ENCODE measurements around the gene TTLL10. TPM values are rescaled to one million over a fixed set of nuclear protein-coding genes. Genes with fewer than 3 reads are reported as not detected.

The TTLL10 gene
- total and polyA plus RNA-seq, 2 of the 4 experiments (the other 2 are of a cell fraction): not detected

DNA sequence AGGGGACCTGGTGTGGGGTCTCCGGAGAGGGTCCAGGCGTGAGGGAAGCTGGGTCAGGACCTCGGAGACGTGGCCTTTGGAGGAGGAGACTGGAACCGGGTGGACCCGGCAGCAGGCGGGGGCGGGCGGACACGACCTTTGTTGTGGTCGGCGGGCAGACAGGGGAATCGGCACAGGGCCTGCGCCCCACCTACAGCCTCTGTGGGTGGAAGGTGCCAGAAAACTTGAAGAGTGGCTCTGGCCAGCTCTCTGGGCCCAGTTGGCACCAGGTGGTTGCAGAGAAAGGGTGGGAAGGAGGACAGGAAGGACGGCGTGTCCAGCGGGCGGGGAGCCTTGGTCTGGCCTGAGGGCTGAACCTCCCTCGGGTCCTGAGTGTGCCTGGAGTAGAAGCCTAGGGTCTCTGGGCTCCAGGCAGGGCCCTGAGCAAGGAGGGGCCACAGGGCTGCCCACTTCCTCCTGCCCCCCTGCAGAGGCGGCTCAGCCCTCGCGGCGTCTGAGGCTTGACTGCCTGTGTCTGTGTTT, 7.7 kb upstream of the TTLL10 start:
- intact Hi-C loops (cut with micrococcal nuclease): no loop called here

More for the DNA sequence above, 7.7 kb upstream of the TTLL10 start:
- dilution Hi-C loops (cut with HindIII; ENCODE audit: low sequenced_read_pairs, unreplicated experiment): no loop called here
- H2BK5ac ChIP-seq (ENCODE audit: low read depth, low read length, poor library complexity, severe bottlenecking): no peak overlapping the region
- WGBS, 2 experiments (ENCODE audit: extremely low coverage in 2 of 2, insufficient read length in 1 of 2): 78% methylated on average over 14 of the region's 23 CpGs; no CpG with 5 or more reads in 1 of the 2 experiments
- no peak overlapping the region for H2BK120ac ChIP-seq (ENCODE audit: low read depth, low read length)
- no peak overlapping the region for H3K14ac ChIP-seq (replicated peaks; ENCODE audit: low read depth, low read length)
- DNase-seq (no peak), ATAC-seq (ENCODE audit: low read depth) (no peak)
- no peaks in the 10 kb centered on the region for H3K9me3 ChIP-seq (ENCODE audit: control insufficient read depth, insufficient read depth, low read length)
- no peak overlapping the region for H2BK20ac ChIP-seq (ENCODE audit: low read depth, low read length)
- no peak overlapping the region for H3K56ac ChIP-seq (ENCODE audit: extremely low read depth, insufficient read depth, low read length)
- no peak overlapping the region for H4K5ac ChIP-seq (ENCODE audit: low read depth, low read length)
- H3K4me1 ChIP-seq (ENCODE audit: control insufficient read depth, insufficient read depth, low read length): no peaks in the 10 kb centered on the region
- H3K9me1 ChIP-seq (ENCODE audit: insufficient read depth, low read length): no peaks in the 10 kb centered on the region
- H2AK9ac ChIP-seq (replicated peaks; ENCODE audit: low read depth, low read length, poor library complexity): no peak overlapping the region
- ChIA-PET POLR2A (ENCODE audit: unreplicated experiment) (no interaction called here), CTCF (no interaction called here)
- no peak overlapping the region for H4K8ac ChIP-seq (ENCODE audit: low read depth in 2 of 2, low read length in 2 of 2)
- no peak overlapping the region for H3K27ac ChIP-seq (ENCODE audit: insufficient read depth, low read length)
- H3K9ac ChIP-seq (ENCODE audit: low read depth, low read length): no peak overlapping the region
- no peak overlapping the region for H2AFZ ChIP-seq (replicated peaks; ENCODE audit: low read length, poor library complexity)
- no peaks in the 10 kb centered on the region for H3K36me3 ChIP-seq (ENCODE audit: control insufficient read depth, insufficient read depth, low read length)
- no TSS peak for BruUV-seq (replicated peaks)
- H3K4me3 ChIP-seq (ENCODE audit: insufficient read depth, low read depth, low read length): no peak overlapping the region
- H4K20me1 ChIP-seq (ENCODE audit: insufficient read depth, low read length): no peaks in the 10 kb centered on the region
- TF ChIP-seq RAD21 (IDR thresholded peaks at IDR 0.05; ENCODE audit: low read length): no peak
- TF ChIP-seq NFE2L2 (IDR thresholded peaks at IDR 0.05; ENCODE audit: low read depth, low read length): no peak
- TF ChIP-seq MAZ (IDR thresholded peaks at IDR 0.05; ENCODE audit: borderline replicate concordance, low read depth, low read length): no peak
- TF ChIP-seq, protein P1, sequence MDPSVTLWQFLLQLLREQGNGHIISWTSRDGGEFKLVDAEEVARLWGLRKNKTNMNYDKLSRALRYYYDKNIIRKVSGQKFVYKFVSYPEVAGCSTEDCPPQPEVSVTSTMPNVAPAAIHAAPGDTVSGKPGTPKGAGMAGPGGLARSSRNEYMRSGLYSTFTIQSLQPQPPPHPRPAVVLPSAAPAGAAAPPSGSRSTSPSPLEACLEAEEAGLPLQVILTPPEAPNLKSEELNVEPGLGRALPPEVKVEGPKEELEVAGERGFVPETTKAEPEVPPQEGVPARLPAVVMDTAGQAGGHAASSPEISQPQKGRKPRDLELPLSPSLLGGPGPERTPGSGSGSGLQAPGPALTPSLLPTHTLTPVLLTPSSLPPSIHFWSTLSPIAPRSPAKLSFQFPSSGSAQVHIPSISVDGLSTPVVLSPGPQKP (IDR thresholded peaks at IDR 0.05; ENCODE audit: borderline replicate concordance, low read depth, low read length): no peak
- no peak for TF ChIP-seq FOS (IDR thresholded peaks at IDR 0.05; ENCODE audit: low read depth, low read length)
- TF ChIP-seq RCOR1 (IDR thresholded peaks at IDR 0.05; ENCODE audit: insufficient replicate concordance, low read length): no peak
- TF ChIP-seq CEBPB (IDR thresholded peaks at IDR 0.05; ENCODE audit: low read depth, low read length): no peak
- no peak for TF ChIP-seq RFX5 (IDR thresholded peaks at IDR 0.05; ENCODE audit: low read depth, low read length)
- TF ChIP-seq CHD1 (IDR thresholded peaks at IDR 0.05; ENCODE audit: low read depth, low read length): no peak
- TF ChIP-seq USF2 (IDR thresholded peaks at IDR 0.05; ENCODE audit: low read depth, low read length): no peak
- no peak for TF ChIP-seq MAFK (IDR thresholded peaks at IDR 0.05; ENCODE audit: low read depth, low read length)
- TF ChIP-seq, protein P2, sequence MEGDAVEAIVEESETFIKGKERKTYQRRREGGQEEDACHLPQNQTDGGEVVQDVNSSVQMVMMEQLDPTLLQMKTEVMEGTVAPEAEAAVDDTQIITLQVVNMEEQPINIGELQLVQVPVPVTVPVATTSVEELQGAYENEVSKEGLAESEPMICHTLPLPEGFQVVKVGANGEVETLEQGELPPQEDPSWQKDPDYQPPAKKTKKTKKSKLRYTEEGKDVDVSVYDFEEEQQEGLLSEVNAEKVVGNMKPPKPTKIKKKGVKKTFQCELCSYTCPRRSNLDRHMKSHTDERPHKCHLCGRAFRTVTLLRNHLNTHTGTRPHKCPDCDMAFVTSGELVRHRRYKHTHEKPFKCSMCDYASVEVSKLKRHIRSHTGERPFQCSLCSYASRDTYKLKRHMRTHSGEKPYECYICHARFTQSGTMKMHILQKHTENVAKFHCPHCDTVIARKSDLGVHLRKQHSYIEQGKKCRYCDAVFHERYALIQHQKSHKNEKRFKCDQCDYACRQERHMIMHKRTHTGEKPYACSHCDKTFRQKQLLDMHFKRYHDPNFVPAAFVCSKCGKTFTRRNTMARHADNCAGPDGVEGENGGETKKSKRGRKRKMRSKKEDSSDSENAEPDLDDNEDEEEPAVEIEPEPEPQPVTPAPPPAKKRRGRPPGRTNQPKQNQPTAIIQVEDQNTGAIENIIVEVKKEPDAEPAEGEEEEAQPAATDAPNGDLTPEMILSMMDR (conservative IDR thresholded peaks at IDR 0.05; ENCODE audit: low read depth, low read length): no peak
- no peak for TF ChIP-seq BHLHE40 (IDR thresholded peaks at IDR 0.05; ENCODE audit: low read depth, low read length)
- TF ChIP-seq MXI1 (IDR thresholded peaks at IDR 0.05; ENCODE audit: borderline replicate concordance, low read depth, low read length): no peak
- no peak for TF ChIP-seq POLR2A (IDR thresholded peaks at IDR 0.05; ENCODE audit: low read depth, low read length)
- TF ChIP-seq SMC3 (IDR thresholded peaks at IDR 0.05; ENCODE audit: low read depth, low read length): no peak
- no peak overlapping the region for H2AK5ac ChIP-seq (ENCODE audit: low read depth, low read length)
- no peak overlapping the region for H3K23ac ChIP-seq (ENCODE audit: low read depth, low read length)
- H3K4me2 ChIP-seq (ENCODE audit: low read depth, low read length): no peak overlapping the region
- no peaks in the 10 kb centered on the region for H3K79me1 ChIP-seq (ENCODE audit: low read depth in 1 of 2, low read length in 2 of 2)
- no peak overlapping the region for H3K4ac ChIP-seq (ENCODE audit: low read depth, low read length)
- no peak overlapping the region for H2BK15ac ChIP-seq (ENCODE audit: low read depth, low read length)
- H3K27me3 ChIP-seq (ENCODE audit: control insufficient read depth, insufficient read depth, low read length): peaks cover 34% of the 10 kb centered on the region; the same call in 1 of the 2 replicates
- H4K91ac ChIP-seq (ENCODE audit: insufficient read depth, low read depth, low read length): no peak overlapping the region
- H3K18ac ChIP-seq (ENCODE audit: low read depth, low read length): no peak overlapping the region
- in situ Hi-C loops (cut with MboI; ENCODE audit: low sequenced_read_pairs): no loop called here
